Measurements from ENCODE around the gene RNF31. TPM values are rescaled to one million over a fixed set of nuclear protein-coding genes. Genes with fewer than 3 reads are reported as not detected.

RNF31 gene
- total RNA-seq, 2 donors from 2014 or later = 73.8 to 76.9 TPM

- H3K4me3 ChIP-seq = no peak overlapping the region
- peaks cover 11% of the 10 kb centered on the region for H3K4me1 ChIP-seq (replicated peaks)
- intact Hi-C loops (cut with DNase I) = no loop called here
- H3K36me3 ChIP-seq = peaks cover 3 to 21% of the 10 kb centered on the region in 2 donors
- DNase-seq (ENCODE audit: low spot score) = no peak
- TF ChIP-seq CTCF (IDR thresholded peaks at IDR 0.05) (no peak), POLR2AphosphoS5 (IDR thresholded peaks at IDR 0.05) (no peak), POLR2A (IDR thresholded peaks at IDR 0.05) (no peak)
- no peaks in the 10 kb centered on the region for H3K27me3 ChIP-seq (replicated peaks; ENCODE audit: insufficient read depth)
- H3K27ac ChIP-seq = no peak overlapping the region
- 95% methylated on average over 9 of the region's 9 CpGs for WGBS
- H3K9me3 ChIP-seq = no peaks in the 10 kb centered on the region
These were observed 2.8 kb downstream of the RNF31 start for GRCh38 chr14:24150061-24150460.

GRCh38 chr14:24150567-24150966 lies 3.3 kb downstream of the RNF31 start:
- no peak for TF ChIP-seq POLR2AphosphoS5 (IDR thresholded peaks at IDR 0.05)
- no peak for TF ChIP-seq POLR2A (IDR thresholded peaks at IDR 0.05)
- TF ChIP-seq CTCF (IDR thresholded peaks at IDR 0.05) = no peak
- no peak for DNase-seq (ENCODE audit: low spot score)
- WGBS = 91% methylated on average over 9 of the region's 9 CpGs
- Histone ChIP-seq H3K4me1 (replicated peaks) (peaks cover 7% of the 10 kb centered on the region), H3K27me3 (replicated peaks; ENCODE audit: insufficient read depth) (no peaks in the 10 kb centered on the region), H3K27ac (no peak overlapping the region), H3K36me3 (peaks cover 3 to 26% of the 10 kb centered on the region in 2 donors), H3K4me3 (no peak overlapping the region), H3K9me3 (no peaks in the 10 kb centered on the region)
- intact Hi-C loops (cut with DNase I) = no loop called here

- DNase-seq (ENCODE audit: low spot score) = no peak
- 87% methylated on average over 9 of the region's 9 CpGs for WGBS
- Histone ChIP-seq H3K9me3 (no peaks in the 10 kb centered on the region), H3K36me3 (peaks cover 3 to 30% of the 10 kb centered on the region in 2 donors), H3K27me3 (replicated peaks; ENCODE audit: insufficient read depth) (no peaks in the 10 kb centered on the region), H3K4me1 (replicated peaks) (peaks cover 6% of the 10 kb centered on the region), H3K4me3 (no peak overlapping the region), H3K27ac (no peak overlapping the region)
- intact Hi-C loops (cut with DNase I) = no loop called here
- TF ChIP-seq POLR2AphosphoS5 (IDR thresholded peaks at IDR 0.05) = no peak
- TF ChIP-seq CTCF (IDR thresholded peaks at IDR 0.05) = no peak
- TF ChIP-seq POLR2A (IDR thresholded peaks at IDR 0.05) = no peak
These were observed 3.7 kb downstream of the RNF31 start for GRCh38 chr14:24150993-24151392.

GRCh38 chr14:24151404-24152080 lies 4.2 kb downstream of the RNF31 start:
- peaks cover 3 to 30% of the 10 kb centered on the region in 2 donors for H3K36me3 ChIP-seq
- H3K27ac ChIP-seq = no peak overlapping the region
- no peaks in the 10 kb centered on the region for H3K27me3 ChIP-seq (replicated peaks; ENCODE audit: insufficient read depth)
- intact Hi-C loops (cut with DNase I) = no loop called here
- H3K9me3 ChIP-seq = no peaks in the 10 kb centered on the region
- no peak for DNase-seq (ENCODE audit: low spot score)
- WGBS = 97% methylated on average over 16 of the region's 16 CpGs
- no peak for TF ChIP-seq CTCF (IDR thresholded peaks at IDR 0.05)
- no peak for TF ChIP-seq POLR2AphosphoS5 (IDR thresholded peaks at IDR 0.05)
- TF ChIP-seq POLR2A (IDR thresholded peaks at IDR 0.05) = no peak
- H3K4me1 ChIP-seq (replicated peaks) = peaks cover 6% of the 10 kb centered on the region
- H3K4me3 ChIP-seq = no peak overlapping the region

GRCh38 chr14:24155100-24155499 lies 7.8 kb downstream of the RNF31 start:
- H3K27ac ChIP-seq = no peak overlapping the region
- DNase-seq (ENCODE audit: low spot score) = no peak
- intact Hi-C loops (cut with DNase I) = no loop called here
- no peaks in the 10 kb centered on the region for H3K9me3 ChIP-seq
- no peaks in the 10 kb centered on the region for H3K4me1 ChIP-seq (replicated peaks)
- H3K36me3 ChIP-seq = peaks cover 7 to 35% of the 10 kb centered on the region in 2 donors
- H3K4me3 ChIP-seq = no peak overlapping the region
- 95% methylated on average over 10 of the region's 10 CpGs for WGBS
- no peak for TF ChIP-seq CTCF (IDR thresholded peaks at IDR 0.05)
- TF ChIP-seq POLR2AphosphoS5 (IDR thresholded peaks at IDR 0.05) = no peak
- no peak for TF ChIP-seq POLR2A (IDR thresholded peaks at IDR 0.05)
- no peaks in the 10 kb centered on the region for H3K27me3 ChIP-seq (replicated peaks; ENCODE audit: insufficient read depth)
